H9 (cell line): ENCODE data around the gene FAM53B. TPM values are rescaled to one million over a fixed set of nuclear protein-coding genes. Genes with fewer than 3 reads are reported as not detected.

ENCODE experiments used
- DNase-seq: peaks from one replicate; pipeline ENCODE4 v3.0.0-alpha.2; 2017
- H2AFZ ChIP-seq: one replicate; pipeline ENCODE4 v1.6.1; 2013; ENCODE audit warnings: mild to moderate bottlenecking, low read length, control low read depth, moderate library complexity
- H2AK5ac ChIP-seq: 2 replicates; pipeline ENCODE4 v1.6.1; 2013; ENCODE audit warnings: low read length, control low read depth, mixed read lengths; ENCODE audit not compliant: insufficient read length
- H2BK120ac ChIP-seq: one replicate; pipeline ENCODE4 v1.6.1; 2013; ENCODE audit warnings: low read depth, mild to moderate bottlenecking, low read length, control low read depth, inconsistent platforms; ENCODE audit not compliant: poor library complexity, severe bottlenecking
- H2BK12ac ChIP-seq: 2 replicates; pipeline ENCODE4 v1.6.1; 2013; ENCODE audit warnings: low read length, control low read depth, mixed read lengths, low read depth; ENCODE audit not compliant: insufficient read length
- H2BK15ac ChIP-seq: 2 replicates; pipeline ENCODE4 v1.6.1; 2013; ENCODE audit warnings: low read depth, low read length, control low read depth
- H2BK20ac ChIP-seq: one replicate; pipeline ENCODE4 v1.6.1; 2013; ENCODE audit warnings: low read depth, mild to moderate bottlenecking, low read length, control low read depth, inconsistent platforms; ENCODE audit not compliant: poor library complexity, severe bottlenecking
- H2BK5ac ChIP-seq: 2 replicates; pipeline ENCODE4 v1.6.1; 2013; ENCODE audit warnings: low read length, control low read depth, mixed read lengths; ENCODE audit not compliant: insufficient read length
- H3K14ac ChIP-seq: 2 replicates; pipeline ENCODE4 v1.6.1; 2013; ENCODE audit warnings: low read length, control low read depth; ENCODE audit not compliant: insufficient read depth
- H3K18ac ChIP-seq: 2 replicates; pipeline ENCODE4 v1.6.1; 2013; ENCODE audit warnings: low read depth, mild to moderate bottlenecking, mixed read lengths, low read length, control low read depth; ENCODE audit not compliant: insufficient read length
- H3K23ac ChIP-seq: 2 replicates; pipeline ENCODE4 v1.6.1; 2013; ENCODE audit warnings: low read length, control low read depth, mixed read lengths, low read depth; ENCODE audit not compliant: insufficient read length
- H3K23me2 ChIP-seq: 2 replicates; pipeline ENCODE4 v1.6.1; 2013; ENCODE audit warnings: low read depth, mild to moderate bottlenecking, mixed read lengths, low read length, control low read depth; ENCODE audit not compliant: insufficient read length, poor library complexity, severe bottlenecking
- H3K27ac ChIP-seq: 2 replicates; pipeline ENCODE4 v1.5.1; 2013; ENCODE audit warnings: low read length, control low read depth, mixed read lengths, low read depth; ENCODE audit not compliant: insufficient read length
- H3K27me3 ChIP-seq: 2 replicates; pipeline ENCODE4 v1.6.1; 2013; ENCODE audit warnings: low read length, control low read depth, inconsistent platforms; ENCODE audit not compliant: insufficient read depth
- H3K4ac ChIP-seq: 2 replicates; pipeline ENCODE4 v1.6.1; 2013; ENCODE audit warnings: low read depth, mild to moderate bottlenecking, control low read depth, inconsistent platforms, low read length, moderate library complexity
- H3K4me1 ChIP-seq: 2 replicates; pipeline ENCODE4 v1.6.1; 2013; ENCODE audit warnings: low read length, control low read depth, inconsistent platforms; ENCODE audit not compliant: insufficient read depth
- H3K4me2 ChIP-seq: 2 replicates; pipeline ENCODE4 v1.6.1; 2013; ENCODE audit warnings: low read length, control low read depth, mixed read lengths; ENCODE audit not compliant: insufficient read length, insufficient read depth
- H3K56ac ChIP-seq: 2 replicates; pipeline ENCODE4 v1.6.1; 2013; ENCODE audit warnings: low read depth, mild to moderate bottlenecking, mixed read lengths, low read length, control low read depth; ENCODE audit not compliant: insufficient read length
- H3K79me1 ChIP-seq: 2 replicates; pipeline ENCODE4 v1.6.1; 2013; ENCODE audit warnings: low read depth, mild to moderate bottlenecking, moderate library complexity, low read length, control low read depth, inconsistent platforms; ENCODE audit not compliant: insufficient read depth, poor library complexity, severe bottlenecking
- H3K79me2 ChIP-seq: 2 replicates; pipeline ENCODE4 v1.6.1; 2013; ENCODE audit warnings: low read length, control low read depth, inconsistent platforms; ENCODE audit not compliant: insufficient read depth
- H3K9ac ChIP-seq: 2 replicates; pipeline ENCODE4 v1.6.1; 2013; ENCODE audit warnings: low read length, control low read depth, mixed read lengths; ENCODE audit not compliant: insufficient read length; ENCODE audit errors: extremely low read depth
- H3K9me3 ChIP-seq: one replicate; pipeline ENCODE4 v1.6.1; 2013; ENCODE audit warnings: low read depth, low read length, inconsistent platforms; ENCODE audit not compliant: control insufficient read depth
- H3T11ph ChIP-seq: one replicate; pipeline ENCODE4 v1.6.1; 2013; ENCODE audit warnings: mild to moderate bottlenecking, low read length, control low read depth, inconsistent platforms
- H4K20me1 ChIP-seq: one replicate; pipeline ENCODE4 v1.6.1; 2013; ENCODE audit not compliant: control insufficient read depth, insufficient read length, insufficient read depth
- H4K5ac ChIP-seq: 2 replicates; pipeline ENCODE4 v1.6.1; 2013; ENCODE audit warnings: low read depth, mild to moderate bottlenecking, mixed read lengths, low read length, control low read depth; ENCODE audit not compliant: insufficient read length
- H4K8ac ChIP-seq: replicated peaks from 2 replicates; pipeline ENCODE4 v1.6.1; 2013; ENCODE audit warnings: low read length, control low read depth, mixed read lengths, low read depth; ENCODE audit not compliant: insufficient read length
- H4K91ac ChIP-seq: 2 replicates; pipeline ENCODE4 v1.6.1; 2013; ENCODE audit warnings: low read depth, mild to moderate bottlenecking, moderate library complexity, mixed read lengths, low read length, control low read depth; ENCODE audit not compliant: insufficient read length
- H3K27ac Mint-ChIP-seq, 3 experiments: 2 replicates in 2 of 3; 3 replicates in 1 of 3; pipeline ENCODE4 v1.8.0; 2020 to 2021; ENCODE audit warnings: mixed read lengths in 3 of 3, mild to moderate bottlenecking in 1 of 3, moderate library complexity in 1 of 3
- H3K27me3 Mint-ChIP-seq: 2 replicates; pipeline ENCODE4 v1.8.0; 2021; ENCODE audit warnings: low read depth, mild to moderate bottlenecking, moderate library complexity, mixed read lengths
- H3K36me3 Mint-ChIP-seq, 3 experiments: 2 replicates in 2 of 3; 3 replicates in 1 of 3; pipeline ENCODE4 v1.8.0; 2020 to 2021; ENCODE audit warnings: low read depth in 3 of 3, mixed read lengths in 3 of 3; ENCODE audit not compliant: insufficient read depth in 1 of 3
- H3K4me1 Mint-ChIP-seq, 2 experiments: 2 replicates each; pipeline ENCODE4 v1.8.0; 2020; ENCODE audit warnings: mixed read lengths in 2 of 2
- H3K4me3 Mint-ChIP-seq, 2 experiments: 2 replicates in 1 of 2; 3 replicates in 1 of 2; pipeline ENCODE4 v1.8.0; 2020 to 2021; ENCODE audit warnings: mild to moderate bottlenecking in 2 of 2, mixed read lengths in 2 of 2, moderate library complexity in 1 of 2
- H3K9me3 Mint-ChIP-seq, 2 experiments: 2 replicates in 1 of 2; 3 replicates in 1 of 2; pipeline ENCODE4 v1.8.0; 2020; ENCODE audit warnings: mild to moderate bottlenecking in 2 of 2, mixed read lengths in 2 of 2, moderate library complexity in 1 of 2
- WGBS: extraction: QIAGEN DNeasy Blood & Tissue Kit; methylation state at CpG from one replicate; pipeline ENCODE4 v1.1.7; 2013; ENCODE audit warnings: missing lambda C conversion rate, low lambda C conversion rate, mixed read lengths; ENCODE audit not compliant: insufficient read length; ENCODE audit errors: extremely low coverage; 5-methylcytosine and 5-hydroxymethylcytosine counted together
- total RNA-seq: library from RNA; stranded (reverse); gene quantifications from 2 replicates; pipeline ENCODE4 v1.2.1, GENCODE V29; 2021
- TF ChIP-seq, protein P1 (sequence below): fragments of 200-600 bp; sonication (generic); conservative IDR thresholded peaks from 3 replicates; pipeline ENCODE4 v1.8.0; 2021; ENCODE audit warnings: antibody characterized with exemption, mild to moderate bottlenecking

The FAM53B gene
- total RNA-seq, 1 experiment from 2014 or later = 11.5 TPM

DNA sequence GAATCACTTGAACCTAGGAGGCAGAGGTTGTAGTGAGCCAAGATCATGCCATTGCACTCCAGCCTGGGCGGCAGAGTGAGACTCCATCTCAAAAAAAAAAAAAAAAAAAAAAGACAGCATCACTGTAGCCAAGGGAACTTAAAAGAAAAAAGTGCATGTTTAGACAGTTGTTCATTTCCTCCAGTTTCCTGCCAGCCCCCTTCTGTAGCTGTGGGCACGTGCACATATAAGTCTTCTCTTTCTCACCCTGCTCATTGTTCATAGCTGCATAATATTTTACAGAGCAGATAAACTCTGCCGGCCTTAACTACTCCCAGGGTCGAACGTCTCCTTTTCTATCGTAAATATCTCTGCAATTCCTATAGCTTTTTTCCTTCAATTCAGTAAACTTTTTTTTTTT is 149.9 kb downstream of the FAM53B start:
- Histone ChIP-seq H3K79me2 (no peaks in the 10 kb centered on the region), H3K27ac (no peak overlapping the region), H4K91ac (no peak overlapping the region), H3K4ac (no peak overlapping the region), H2BK12ac (no peak overlapping the region), H3K23me2 (no peaks in the 10 kb centered on the region), H3K9ac (no peak overlapping the region), H2BK20ac (no peak overlapping the region), H3T11ph (no peak overlapping the region), H2BK5ac (no peak overlapping the region), H3K79me1 (no peaks in the 10 kb centered on the region), H3K18ac (no peak overlapping the region), H3K4me2 (no peak overlapping the region), H2AK5ac (no peak overlapping the region), H3K27me3 (no peaks in the 10 kb centered on the region), H4K8ac (no peak overlapping the region), H2BK120ac (no peak overlapping the region), H2AFZ (no peak overlapping the region), H3K23ac (no peak overlapping the region), H2BK15ac (no peak overlapping the region), H3K4me1 (no peaks in the 10 kb centered on the region), H3K56ac (no peak overlapping the region), H3K9me3 (no peaks in the 10 kb centered on the region), H3K14ac (no peak overlapping the region), H4K5ac (no peak overlapping the region), H4K20me1 (no peaks in the 10 kb centered on the region)
- Mint-ChIP-seq H3K4me1 (peaks cover 0 to 4% of the 10 kb centered on the region in 2 experiments; a peak in 1 of 4 replicates), H3K27me3 (peaks cover 3% of the 10 kb centered on the region), H3K4me3 (no peak overlapping the region), H3K9me3 (peaks cover 0 to 4% of the 10 kb centered on the region in 2 experiments; a peak in 1 of 5 replicates), H3K27ac (no peak overlapping the region), H3K36me3 (no peaks in the 10 kb centered on the region; a peak in 2 of 7 replicates)
- TF ChIP-seq, protein P1, sequence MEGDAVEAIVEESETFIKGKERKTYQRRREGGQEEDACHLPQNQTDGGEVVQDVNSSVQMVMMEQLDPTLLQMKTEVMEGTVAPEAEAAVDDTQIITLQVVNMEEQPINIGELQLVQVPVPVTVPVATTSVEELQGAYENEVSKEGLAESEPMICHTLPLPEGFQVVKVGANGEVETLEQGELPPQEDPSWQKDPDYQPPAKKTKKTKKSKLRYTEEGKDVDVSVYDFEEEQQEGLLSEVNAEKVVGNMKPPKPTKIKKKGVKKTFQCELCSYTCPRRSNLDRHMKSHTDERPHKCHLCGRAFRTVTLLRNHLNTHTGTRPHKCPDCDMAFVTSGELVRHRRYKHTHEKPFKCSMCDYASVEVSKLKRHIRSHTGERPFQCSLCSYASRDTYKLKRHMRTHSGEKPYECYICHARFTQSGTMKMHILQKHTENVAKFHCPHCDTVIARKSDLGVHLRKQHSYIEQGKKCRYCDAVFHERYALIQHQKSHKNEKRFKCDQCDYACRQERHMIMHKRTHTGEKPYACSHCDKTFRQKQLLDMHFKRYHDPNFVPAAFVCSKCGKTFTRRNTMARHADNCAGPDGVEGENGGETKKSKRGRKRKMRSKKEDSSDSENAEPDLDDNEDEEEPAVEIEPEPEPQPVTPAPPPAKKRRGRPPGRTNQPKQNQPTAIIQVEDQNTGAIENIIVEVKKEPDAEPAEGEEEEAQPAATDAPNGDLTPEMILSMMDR = no peak
- no CpG with 5 or more reads among the region's 6 CpGs for WGBS
- DNase-seq = no peak
